Measurements from ENCODE around the gene ASMTL. TPM values are rescaled to one million over a fixed set of nuclear protein-coding genes. Genes with fewer than 3 reads are reported as not detected.

Gene ASMTL
- total and polyA plus RNA-seq, 2 of the 13 experiments (the other 11 are each of a cell fraction or from before 2014, with no cell fraction given): 5.6 to 16.3 TPM

DNA sequence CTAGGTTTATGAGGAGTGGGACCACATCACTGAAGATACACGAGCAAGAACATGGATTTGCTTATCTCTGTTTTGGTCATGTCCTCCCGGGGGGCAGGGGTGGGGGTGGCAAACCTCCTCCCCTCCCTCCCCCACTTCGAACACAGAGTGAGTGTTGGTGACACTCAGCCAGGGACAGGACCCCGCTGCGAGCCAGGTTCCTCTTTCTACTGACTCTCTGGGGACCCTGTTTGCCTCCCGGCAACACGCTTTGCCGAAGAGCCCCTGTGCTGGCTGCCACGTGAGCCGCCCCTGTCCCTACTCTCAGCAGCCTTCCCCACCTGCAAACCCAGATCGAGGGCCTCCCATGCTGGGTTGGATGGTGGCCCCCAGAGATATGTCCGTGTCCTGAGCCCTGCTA lies 49.5 kb upstream of the ASMTL start:
- Histone ChIP-seq H2AFZ (ENCODE audit: low read length) (no peak overlapping the region), H3K4me2 (ENCODE audit: low read depth, low read length) (no peak overlapping the region), H3K4me1 (ENCODE audit: insufficient read depth, low read length) (no peaks in the 10 kb centered on the region), H3K27me3 (ENCODE audit: control insufficient read depth in 1 of 2, insufficient read depth in 2 of 2, low read length in 2 of 2) (no peaks in the 10 kb centered on the region), H3K79me2 (ENCODE audit: insufficient read depth, low read length) (no peaks in the 10 kb centered on the region), H3K9ac (ENCODE audit: insufficient read depth, low read depth, low read length) (no peak overlapping the region), H3K27ac (ENCODE audit: extremely low read length, insufficient read depth, low read length) (no peak overlapping the region), H3K4me3 (replicated peaks in 1 of 3; ENCODE audit: insufficient read depth in 1 of 3, low read depth in 2 of 3, low read length in 3 of 3) (no peak overlapping the region), H3K9me3 (ENCODE audit: low read length) (no peaks in the 10 kb centered on the region), H4K20me1 (ENCODE audit: insufficient read depth, low read length) (no peaks in the 10 kb centered on the region), H3K36me3 (replicated peaks in 1 of 2; ENCODE audit: control insufficient read depth in 1 of 2, insufficient read depth in 2 of 2, low read length in 2 of 2) (no peaks in the 10 kb centered on the region)
- ChIA-PET CTCF (ENCODE audit: low intra/inter-chr PET ratio, low total read pairs) (no interaction called here), POLR2A (no interaction called here)
- WGBS (ENCODE audit: low lambda C conversion rate): 43% methylated on average over 4 of the region's 12 CpGs
- DNase-seq (ENCODE audit: low spot score): no peak
- no peak for ATAC-seq
- intact Hi-C loops (cut with micrococcal nuclease; ENCODE audit: unreplicated experiment): no loop called here
- in situ Hi-C loops (cut with HindIII; ENCODE audit: extremely low pct_ligation_motif_present, low pct_unique_long_range_greater_than_20kb): no loop called here
- FAIRE-seq: no peak
- BruUV-seq (replicated peaks): no TSS peak
- TF ChIP-seq ZNF230 (CRISPR knock-in tag; IDR thresholded peaks at IDR 0.05) (no peak), NFYB (CRISPR knock-in tag; IDR thresholded peaks at IDR 0.05) (no peak), NFIB (CRISPR knock-in tag; IDR thresholded peaks at IDR 0.05; ENCODE audit: borderline replicate concordance) (no peak), ZFP82 (CRISPR knock-in tag; IDR thresholded peaks at IDR 0.05; ENCODE audit: borderline replicate concordance) (no peak), POLR2AphosphoS5 (IDR thresholded peaks at IDR 0.05; ENCODE audit: low read depth, low read length) (no peak), PITX1 (CRISPR knock-in tag; IDR thresholded peaks at IDR 0.05) (no peak), REL (CRISPR knock-in tag; conservative IDR thresholded peaks at IDR 0.05) (no peak), ZFP36L1 (CRISPR knock-in tag; IDR thresholded peaks at IDR 0.05) (no peak), NCOA2 (CRISPR knock-in tag; IDR thresholded peaks at IDR 0.05) (no peak), SP4 (CRISPR knock-in tag; IDR thresholded peaks at IDR 0.05) (no peak), ZNF75D (CRISPR knock-in tag; IDR thresholded peaks at IDR 0.05; ENCODE audit: borderline replicate concordance) (no peak), SKI (IDR thresholded peaks at IDR 0.05; ENCODE audit: partially characterized antibody) (no peak)
- TF ChIP-seq, protein P1, sequence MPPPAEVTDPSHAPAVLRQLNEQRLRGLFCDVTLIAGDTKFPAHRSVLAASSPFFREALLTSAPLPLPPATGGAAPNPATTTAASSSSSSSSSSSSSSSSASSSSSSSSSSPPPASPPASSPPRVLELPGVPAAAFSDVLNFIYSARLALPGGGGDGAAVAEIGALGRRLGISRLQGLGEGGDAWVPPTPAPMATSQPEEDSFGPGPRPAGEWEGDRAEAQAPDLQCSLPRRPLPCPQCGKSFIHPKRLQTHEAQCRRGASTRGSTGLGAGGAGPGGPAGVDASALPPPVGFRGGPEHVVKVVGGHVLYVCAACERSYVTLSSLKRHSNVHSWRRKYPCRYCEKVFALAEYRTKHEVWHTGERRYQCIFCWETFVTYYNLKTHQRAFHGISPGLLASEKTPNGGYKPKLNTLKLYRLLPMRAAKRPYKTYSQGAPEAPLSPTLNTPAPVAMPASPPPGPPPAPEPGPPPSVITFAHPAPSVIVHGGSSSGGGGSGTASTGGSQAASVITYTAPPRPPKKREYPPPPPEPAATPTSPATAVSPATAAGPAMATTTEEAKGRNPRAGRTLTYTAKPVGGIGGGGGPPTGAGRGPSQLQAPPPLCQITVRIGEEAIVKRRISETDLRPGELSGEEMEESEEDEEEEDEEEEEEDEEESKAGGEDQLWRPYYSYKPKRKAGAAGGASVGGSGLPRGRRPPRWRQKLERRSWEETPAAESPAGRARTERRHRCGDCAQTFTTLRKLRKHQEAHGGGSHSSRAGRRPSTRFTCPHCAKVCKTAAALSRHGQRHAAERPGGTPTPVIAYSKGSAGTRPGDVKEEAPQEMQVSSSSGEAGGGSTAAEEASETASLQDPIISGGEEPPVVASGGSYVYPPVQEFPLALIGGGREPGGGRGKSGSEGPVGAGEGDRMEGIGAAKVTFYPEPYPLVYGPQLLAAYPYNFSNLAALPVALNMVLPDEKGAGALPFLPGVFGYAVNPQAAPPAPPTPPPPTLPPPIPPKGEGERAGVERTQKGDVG (CRISPR knock-in tag; IDR thresholded peaks at IDR 0.05; ENCODE audit: borderline replicate concordance): no peak
- TF ChIP-seq, protein P2, sequence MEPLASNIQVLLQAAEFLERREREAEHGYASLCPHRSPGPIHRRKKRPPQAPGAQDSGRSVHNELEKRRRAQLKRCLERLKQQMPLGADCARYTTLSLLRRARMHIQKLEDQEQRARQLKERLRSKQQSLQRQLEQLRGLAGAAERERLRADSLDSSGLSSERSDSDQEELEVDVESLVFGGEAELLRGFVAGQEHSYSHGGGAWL (CRISPR knock-in tag; IDR thresholded peaks at IDR 0.05): no peak
- TF ChIP-seq, protein P3, sequence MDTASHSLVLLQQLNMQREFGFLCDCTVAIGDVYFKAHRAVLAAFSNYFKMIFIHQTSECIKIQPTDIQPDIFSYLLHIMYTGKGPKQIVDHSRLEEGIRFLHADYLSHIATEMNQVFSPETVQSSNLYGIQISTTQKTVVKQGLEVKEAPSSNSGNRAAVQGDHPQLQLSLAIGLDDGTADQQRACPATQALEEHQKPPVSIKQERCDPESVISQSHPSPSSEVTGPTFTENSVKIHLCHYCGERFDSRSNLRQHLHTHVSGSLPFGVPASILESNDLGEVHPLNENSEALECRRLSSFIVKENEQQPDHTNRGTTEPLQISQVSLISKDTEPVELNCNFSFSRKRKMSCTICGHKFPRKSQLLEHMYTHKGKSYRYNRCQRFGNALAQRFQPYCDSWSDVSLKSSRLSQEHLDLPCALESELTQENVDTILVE (CRISPR knock-in tag; IDR thresholded peaks at IDR 0.05): no peak
- TF ChIP-seq, protein P4, sequence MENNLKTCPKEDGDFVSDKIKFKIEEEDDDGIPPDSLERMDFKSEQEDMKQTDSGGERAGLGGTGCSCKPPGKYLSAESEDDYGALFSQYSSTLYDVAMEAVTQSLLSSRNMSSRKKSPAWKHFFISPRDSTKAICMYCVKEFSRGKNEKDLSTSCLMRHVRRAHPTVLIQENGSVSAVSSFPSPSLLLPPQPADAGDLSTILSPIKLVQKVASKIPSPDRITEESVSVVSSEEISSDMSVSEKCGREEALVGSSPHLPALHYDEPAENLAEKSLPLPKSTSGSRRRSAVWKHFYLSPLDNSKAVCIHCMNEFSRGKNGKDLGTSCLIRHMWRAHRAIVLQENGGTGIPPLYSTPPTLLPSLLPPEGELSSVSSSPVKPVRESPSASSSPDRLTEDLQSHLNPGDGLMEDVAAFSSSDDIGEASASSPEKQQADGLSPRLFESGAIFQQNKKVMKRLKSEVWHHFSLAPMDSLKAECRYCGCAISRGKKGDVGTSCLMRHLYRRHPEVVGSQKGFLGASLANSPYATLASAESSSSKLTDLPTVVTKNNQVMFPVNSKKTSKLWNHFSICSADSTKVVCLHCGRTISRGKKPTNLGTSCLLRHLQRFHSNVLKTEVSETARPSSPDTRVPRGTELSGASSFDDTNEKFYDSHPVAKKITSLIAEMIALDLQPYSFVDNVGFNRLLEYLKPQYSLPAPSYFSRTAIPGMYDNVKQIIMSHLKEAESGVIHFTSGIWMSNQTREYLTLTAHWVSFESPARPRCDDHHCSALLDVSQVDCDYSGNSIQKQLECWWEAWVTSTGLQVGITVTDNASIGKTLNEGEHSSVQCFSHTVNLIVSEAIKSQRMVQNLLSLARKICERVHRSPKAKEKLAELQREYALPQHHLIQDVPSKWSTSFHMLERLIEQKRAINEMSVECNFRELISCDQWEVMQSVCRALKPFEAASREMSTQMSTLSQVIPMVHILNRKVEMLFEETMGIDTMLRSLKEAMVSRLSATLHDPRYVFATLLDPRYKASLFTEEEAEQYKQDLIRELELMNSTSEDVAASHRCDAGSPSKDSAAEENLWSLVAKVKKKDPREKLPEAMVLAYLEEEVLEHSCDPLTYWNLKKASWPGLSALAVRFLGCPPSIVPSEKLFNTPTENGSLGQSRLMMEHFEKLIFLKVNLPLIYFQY (CRISPR knock-in tag; IDR thresholded peaks at IDR 0.05; ENCODE audit: borderline replicate concordance): no peak
